ENCODE data around the gene VPS13D.
"Not testable (repeated sequence)": the region's sequence is repeated elsewhere in the genome, so short reads cannot be mapped to it uniquely, and the experiment has no call there.

VPS13D gene

GRCh38 chr1:12287869-12288268 lies 58.0 kb downstream of the VPS13D start:
- DNase-seq = no peak

GRCh38 chr1:12290828-12291227 lies 61.0 kb downstream of the VPS13D start:
- DNase-seq = no peak

DNA sequence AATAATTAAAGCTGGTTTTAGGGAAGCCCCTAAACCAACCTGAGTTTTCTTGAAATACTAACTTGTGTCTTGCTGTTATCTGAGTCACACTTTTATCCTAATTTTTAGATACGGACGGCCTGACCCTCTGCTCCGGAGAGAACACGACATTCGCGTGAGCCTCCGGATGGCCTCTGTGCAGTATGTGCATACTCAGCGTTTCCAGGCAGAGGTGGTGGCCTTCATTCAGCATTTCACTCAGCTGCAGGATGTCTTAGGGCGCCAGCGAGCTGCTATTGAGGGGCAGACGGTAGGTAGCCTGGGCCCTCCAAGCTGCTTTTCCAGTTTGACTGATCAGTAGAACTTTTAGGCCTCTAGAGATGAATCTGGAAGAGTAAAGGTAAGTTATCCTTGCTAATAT lies 63.6 kb downstream of the VPS13D start:
- DNase-seq = no peak

DNA sequence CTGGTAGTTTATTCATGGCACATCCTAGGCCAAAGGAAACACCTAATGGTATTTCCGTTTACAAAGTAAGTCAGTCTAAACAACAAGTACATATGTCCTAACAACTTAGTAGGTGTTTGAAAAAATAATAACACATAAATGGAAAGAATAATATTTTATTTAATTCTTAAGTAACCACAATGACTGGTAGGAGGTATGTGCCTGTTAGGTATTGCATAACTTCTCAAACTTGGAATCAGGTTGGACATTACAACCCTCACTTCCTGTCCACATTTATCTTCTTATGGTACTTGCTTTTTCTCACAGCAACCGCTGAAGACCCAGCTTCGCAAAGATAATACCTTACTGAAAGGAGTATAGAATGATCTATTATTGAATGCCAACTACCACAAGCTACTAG lies 64.2 kb downstream of the VPS13D start:
- no peak for DNase-seq

DNA sequence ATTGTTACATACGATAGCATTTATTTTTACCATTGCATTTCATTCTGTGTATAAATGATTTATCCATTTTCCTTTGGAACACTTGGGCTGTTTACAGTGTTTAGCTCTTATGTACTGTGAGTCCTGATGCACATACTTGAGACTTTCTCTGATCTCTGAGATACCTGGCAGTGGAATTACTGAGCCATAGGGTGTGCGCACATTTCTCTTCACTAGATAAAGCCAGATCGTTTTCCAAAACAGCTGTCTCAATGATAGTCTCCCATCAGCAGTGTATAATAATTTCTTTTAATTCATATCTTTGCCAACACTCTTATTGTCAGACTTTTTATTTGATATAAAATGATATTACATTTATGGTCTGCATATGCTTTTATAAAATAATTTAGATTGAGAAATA lies 66.2 kb downstream of the VPS13D start:
- DNase-seq = no peak

DNA sequence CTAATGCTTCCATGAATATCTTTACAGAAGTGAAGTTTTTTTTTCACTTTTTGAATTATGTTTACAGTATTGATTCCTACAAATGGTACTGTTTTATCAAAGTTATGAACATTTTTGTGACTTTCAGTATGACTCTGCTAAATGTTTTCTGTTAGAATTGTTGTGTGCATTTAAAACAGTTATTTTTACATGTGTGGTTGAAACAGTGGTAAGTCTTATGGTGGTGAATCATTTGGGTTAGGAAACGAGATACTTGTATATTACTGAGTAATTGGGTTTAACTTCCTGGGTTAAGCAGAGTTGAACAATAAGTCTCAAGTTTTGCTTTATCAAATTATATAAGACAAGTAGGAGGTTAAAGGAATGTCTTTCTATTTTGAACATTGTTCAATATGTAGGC lies 66.8 kb downstream of the VPS13D start:
- no peak for DNase-seq

- DNase-seq = no peak
Observed at GRCh38 chr1:12300706-12301105, 70.9 kb downstream of the VPS13D start.

DNA sequence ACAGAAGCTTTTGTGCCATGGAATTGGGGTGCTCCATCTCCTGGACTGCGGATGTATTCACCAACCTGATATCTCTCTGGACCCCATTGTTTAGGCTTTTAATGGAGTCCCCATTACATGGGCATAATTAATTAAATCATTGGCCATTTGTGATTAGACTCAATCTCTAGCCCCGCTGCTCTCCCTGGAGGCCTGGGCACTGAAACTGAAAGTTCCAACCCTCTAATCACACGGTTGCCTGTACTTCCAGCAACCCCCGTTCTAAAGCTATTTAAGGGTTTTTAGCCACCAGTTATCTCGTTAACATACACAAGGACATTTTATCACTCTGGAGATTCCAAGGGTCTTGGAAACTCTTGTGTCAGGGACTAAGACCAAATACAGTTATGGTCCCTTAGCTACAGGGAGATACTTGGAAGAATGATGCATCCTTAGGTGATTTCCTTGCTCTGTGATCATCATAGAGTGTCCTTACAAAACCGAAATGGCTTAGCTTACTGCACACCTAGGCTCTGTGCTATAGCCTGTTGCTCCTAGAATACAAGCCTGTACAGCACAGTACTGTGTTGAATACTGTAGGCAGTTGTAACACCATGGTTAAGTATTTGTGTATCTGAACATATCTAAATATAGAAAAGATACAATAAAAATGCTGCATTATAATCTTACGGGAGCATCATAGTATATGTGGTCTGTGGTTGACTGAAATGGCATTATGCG lies 71.8 kb downstream of the VPS13D start:
- no peak for DNase-seq

GRCh38 chr1:12302798-12303447 lies 73.1 kb downstream of the VPS13D start:
- no peak for DNase-seq

DNA sequence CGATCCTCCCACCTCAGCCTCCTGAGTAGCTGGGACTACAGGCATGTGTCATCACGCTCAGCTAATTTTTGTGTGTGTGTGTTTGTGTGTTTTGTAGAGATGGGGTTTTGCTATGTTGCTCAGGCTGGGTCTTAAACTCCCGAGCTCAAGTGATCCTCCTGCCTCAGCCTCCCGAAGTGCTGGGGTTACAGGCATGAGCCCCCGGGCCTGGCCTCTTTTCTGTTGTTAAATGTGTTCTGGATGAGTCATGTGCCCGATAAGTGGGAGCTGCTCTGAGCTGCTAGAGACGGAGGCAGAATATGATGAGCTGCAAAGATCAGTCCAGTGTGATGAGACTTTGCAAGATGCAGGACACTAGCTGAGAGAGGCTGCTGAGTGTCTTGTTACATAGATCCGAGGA lies 75.5 kb downstream of the VPS13D start:
- DNase-seq = no peak

DNA sequence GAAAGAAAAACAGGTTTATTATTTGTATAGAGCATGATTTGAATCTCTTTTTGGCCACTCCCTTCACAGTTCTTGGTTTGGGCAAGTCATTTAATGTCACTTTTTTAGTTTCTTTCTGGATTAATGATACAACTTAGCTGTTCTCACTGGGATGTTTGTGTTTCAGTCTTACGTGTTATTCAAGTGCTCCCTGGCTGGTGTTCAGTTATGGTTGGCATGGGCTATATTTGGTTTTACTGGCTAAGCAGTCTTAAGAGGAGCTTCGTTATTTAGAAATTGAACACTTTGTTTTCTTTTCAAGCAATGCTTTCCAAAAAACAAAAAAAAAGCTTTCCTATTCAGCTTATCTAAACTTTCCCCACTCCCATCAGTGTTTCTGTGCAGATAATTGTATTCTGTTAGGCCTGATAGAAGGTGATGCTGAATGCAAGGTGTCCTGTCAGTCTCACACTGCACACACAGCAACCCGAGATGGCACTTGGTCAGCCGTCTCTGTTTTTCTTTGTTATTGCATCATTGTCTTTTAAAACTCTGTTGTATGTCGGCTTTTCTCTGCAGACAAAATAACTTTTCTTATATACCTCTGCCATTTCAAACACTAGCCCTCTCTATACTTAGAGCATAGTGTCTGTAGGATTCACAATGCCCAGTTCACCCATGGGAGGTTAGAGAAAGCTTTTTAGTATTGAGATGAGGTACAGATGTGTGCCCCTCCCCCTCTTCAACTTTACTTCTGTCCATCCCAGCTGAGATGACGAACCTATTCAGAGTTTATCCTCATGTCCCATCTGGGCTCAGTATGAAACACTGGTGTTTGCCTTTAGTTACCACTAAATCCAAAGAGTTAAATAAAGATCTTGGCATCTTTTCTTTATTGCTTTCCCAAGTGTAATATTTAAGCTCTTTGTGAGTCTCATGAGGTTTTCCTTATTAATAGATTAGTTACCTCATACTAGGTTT lies 80.2 kb downstream of the VPS13D start:
- peak; percentile 41 for DNase-seq

- no peak for DNase-seq
Observed at GRCh38 chr1:12314333-12314903, 84.6 kb downstream of the VPS13D start.

GRCh38 chr1:12315146-12315545 lies 85.3 kb downstream of the VPS13D start:
- no peak for DNase-seq

GRCh38 chr1:12316331-12316730 lies 86.5 kb downstream of the VPS13D start:
- no peak for DNase-seq

GRCh38 chr1:12320486-12320885 lies 90.7 kb downstream of the VPS13D start:
- DNase-seq = no peak

DNA sequence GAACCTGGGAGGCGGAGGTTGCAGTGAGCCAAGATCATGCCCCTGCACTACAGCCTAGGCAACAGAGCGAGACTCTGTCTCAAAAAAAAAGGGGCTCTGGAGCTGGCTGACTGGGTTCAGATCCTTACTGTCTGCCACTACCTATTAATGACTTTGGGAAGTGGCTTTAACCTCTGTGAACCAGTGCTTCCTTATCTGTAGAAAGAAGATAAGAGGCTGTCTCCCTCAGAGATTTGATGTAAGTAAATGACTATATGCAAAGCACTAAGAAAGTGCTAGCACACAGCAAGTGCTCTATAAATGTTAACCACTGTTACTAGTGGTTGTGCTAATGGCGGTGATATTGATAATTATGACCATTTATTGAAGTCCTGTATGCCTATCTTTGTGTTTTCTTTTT lies 94.6 kb downstream of the VPS13D start:
- DNase-seq = no peak

DNA sequence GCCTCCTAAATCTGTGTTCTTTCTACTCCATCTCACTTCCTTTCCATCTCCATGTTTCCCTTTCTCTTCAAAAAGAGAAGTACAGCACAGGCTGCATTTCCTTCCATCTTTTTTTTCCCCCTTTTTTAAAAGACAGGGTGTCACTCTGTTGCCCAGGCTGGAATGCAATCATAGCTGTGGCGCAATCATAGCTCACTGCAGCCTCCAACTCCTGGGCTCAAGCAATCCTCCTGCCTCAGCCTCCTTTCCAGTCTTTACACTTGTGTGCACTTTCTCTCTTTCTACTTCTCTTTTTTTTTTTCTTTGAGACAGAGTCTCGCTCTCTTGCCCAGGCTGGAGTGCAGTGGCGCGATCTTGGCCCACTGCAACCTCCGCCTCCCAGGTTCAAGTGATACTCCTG lies 95.1 kb downstream of the VPS13D start:
- DNase-seq = not testable (repeated sequence)

GRCh38 chr1:12326986-12327385 lies 97.2 kb downstream of the VPS13D start:
- DNase-seq = no peak

DNA sequence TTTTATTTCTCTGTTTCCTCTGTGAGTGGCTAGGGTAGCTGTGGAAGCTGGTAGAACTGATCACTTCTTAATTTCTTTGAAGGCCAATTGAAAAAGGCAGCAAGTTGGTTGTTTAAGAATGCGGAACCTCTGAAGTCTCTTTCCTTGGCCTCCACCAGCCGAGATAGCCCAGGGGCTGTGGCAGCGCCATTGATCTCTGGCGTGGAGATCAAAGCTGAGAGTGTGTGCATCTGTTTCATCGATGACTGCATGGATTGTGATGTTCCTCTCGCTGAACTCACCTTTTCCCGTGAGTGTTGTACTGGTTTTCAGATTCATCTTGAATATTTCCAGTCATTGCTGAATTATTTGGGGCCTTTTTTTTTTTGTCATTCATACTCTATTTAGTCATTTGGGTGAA lies 97.7 kb downstream of the VPS13D start:
- no peak for DNase-seq

DNA sequence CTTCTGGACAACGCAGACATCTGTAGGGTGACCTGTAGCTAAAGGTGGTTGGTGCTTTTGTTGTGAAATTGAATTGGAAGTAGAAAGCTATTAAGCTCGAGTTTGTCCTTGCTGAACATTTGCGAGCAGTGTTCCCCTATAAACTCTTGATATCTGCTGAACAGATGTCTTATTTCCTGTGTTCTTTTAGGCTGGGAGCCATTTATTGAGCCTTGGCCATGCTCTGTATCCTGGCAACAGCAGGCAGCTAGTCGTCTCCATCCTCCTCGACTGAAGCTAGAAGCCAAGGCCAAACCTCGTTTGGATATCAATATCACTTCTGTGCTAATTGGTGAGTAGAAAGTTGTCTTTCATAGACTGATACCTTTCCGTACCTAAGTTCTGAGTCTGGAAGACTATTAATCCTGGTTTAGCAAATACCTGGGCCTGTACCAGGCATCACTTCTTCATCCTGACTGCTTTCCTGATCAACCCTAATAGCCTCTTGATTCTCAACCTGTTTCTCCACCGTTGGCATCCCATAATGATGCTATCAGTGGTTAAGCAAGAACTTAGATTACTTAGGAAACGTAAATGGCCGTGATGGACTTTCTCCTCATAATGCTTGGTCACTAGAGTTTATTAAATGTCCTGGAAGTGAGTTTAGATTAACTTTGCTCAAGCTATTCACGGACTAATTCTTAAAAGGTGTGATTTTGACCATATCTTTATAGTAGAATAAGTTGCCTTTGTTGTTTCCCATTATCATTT lies 103.4 kb downstream of the VPS13D start:
- DNase-seq = no peak

DNA sequence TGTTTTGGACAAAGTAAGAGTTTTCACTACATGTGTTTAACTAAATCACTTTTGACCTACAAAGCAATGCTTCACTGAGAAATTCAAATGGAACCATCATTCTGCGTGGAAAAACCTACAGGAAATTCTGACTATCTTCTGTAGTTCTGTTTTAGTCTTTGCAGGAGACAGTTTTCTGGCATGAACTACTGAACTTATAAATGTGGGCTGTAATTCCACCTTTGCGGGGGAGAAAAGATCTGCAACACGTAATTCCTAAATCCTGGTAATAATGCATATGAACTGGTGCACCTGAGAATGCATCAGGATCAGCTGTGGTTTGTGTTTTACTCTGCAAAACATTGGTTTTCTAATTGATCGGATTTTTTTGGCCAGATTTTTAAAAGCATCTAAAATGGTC lies 106.0 kb downstream of the VPS13D start:
- no peak for DNase-seq

DNA sequence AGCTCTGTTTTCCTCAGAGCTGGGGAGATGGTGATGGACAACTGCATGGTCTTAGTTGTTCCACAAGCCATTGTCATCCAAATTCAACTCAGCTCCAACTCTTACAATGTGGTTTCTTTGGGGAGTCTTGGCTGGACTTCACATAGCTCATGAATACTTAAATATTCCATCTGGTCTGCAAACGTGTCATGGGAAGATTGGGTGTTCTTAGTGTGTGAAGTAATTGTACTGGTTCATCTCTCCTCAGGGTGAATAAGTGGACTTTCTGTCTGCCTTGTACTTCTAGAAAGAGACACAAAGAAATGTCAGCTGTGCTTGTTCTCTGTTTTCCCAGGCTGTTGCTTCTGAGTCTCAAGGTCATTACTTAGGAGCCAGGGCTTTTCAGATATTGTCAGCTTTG lies 106.6 kb downstream of the VPS13D start:
- no peak for DNase-seq

GRCh38 chr1:12338017-12338416 lies 108.2 kb downstream of the VPS13D start:
- no peak for DNase-seq

Data from left hindlimb (tissue), 1 donor.